GM18909 (cell line): ENCODE measurements around the gene ERC1.
"Not testable (repeated sequence)": the region's sequence is repeated elsewhere in the genome, so short reads cannot be mapped to it uniquely, and the experiment has no call there.

Source experiments
- ATAC-seq: cut with Tn5 transposase; IDR thresholded peaks from one replicate; pipeline ENCODE4 v1.9.1; 2021; ENCODE audit warnings: mild to moderate bottlenecking; ENCODE audit not compliant: unreplicated experiment, poor library complexity

Gene ERC1

GRCh38 chr12:1115484-1116231 is 124.6 kb downstream of the ERC1 start:
- no peak for ATAC-seq

DNA sequence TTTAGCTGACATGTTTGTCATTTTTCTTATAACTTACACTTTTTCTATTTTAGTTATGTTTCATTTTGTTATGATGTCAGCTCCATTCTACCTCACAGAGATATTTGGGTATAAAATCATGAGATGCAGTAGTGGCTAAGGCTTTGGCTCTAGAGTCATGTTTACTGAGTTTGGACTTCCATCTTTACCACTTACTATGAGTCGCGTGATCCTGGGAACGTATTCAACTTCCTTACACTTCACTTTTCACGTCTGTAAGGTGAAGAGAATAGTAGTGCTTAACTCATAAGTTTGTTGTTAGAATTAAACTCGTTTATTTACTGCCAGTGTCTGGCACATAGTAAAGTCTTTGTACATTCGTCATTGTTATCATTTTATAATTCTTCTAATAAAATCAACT is 126.3 kb downstream of the ERC1 start:
- ATAC-seq = no peak

- ATAC-seq = no peak
Observed at GRCh38 chr12:1117970-1118563, 127.0 kb downstream of the ERC1 start.

GRCh38 chr12:1122786-1123185 is 131.8 kb downstream of the ERC1 start:
- no peak for ATAC-seq

- ATAC-seq = no peak
Observed at GRCh38 chr12:1126091-1126490, 135.1 kb downstream of the ERC1 start.

- no peak for ATAC-seq
Observed at GRCh38 chr12:1127021-1127420, 136.0 kb downstream of the ERC1 start.

DNA sequence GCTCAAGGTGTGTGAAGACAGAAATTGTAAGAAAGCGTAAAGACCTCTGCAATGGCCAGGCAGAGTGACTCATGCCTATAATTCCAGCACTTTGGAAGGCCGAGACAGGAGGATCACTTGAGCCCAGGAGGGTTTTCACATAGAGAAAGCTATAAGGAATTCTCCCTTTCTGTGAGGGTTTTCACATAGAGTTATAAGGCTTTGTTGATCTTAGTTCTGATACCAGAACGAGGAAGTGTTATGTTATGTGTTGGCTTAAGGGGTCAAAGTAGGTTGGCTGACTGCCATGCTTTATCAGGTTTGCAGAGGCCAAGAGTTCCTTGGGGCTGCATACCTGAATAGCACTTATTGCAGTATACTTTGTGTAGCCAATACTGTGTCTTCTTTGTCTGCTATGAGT is 139.1 kb downstream of the ERC1 start:
- no peak for ATAC-seq

DNA sequence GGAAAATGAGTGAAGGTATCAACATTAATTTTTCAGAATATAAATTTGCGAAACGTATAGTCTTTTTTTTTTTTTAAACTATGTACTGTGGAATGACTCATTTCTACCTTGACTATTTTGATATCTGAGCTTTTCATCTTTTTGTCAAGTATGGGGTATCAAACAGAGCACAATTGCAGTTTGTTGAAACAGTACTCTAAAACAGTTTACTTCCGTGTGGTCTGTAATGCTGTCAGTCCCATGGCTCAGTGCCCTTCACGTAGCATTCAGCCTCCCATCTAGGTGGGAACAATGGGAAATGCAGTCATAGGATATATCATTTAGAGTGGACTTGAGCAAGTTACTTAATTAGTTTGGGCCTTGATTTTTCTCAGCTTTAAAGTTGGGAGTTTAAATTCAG is 139.5 kb downstream of the ERC1 start:
- no peak for ATAC-seq

DNA sequence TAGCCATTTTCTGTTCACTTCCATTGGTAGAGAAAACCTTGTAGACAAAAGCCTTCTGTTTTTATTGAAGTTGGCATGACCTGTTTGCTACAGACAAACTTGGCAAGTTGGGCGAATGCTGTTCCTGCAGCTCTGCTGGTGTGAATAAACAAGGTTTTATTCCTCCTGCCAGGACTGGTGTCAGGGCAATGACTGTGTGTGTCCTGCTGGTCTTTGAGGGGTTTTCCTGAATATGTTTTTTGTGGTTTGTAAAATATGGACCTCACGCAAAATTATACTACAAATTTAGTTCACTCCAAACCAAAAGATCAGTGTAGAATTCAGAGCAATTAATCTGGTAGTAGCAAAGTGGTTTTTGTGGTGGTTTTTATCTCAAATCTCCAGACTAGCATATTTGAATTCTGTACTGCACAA is 140.8 kb downstream of the ERC1 start:
- no peak for ATAC-seq

DNA sequence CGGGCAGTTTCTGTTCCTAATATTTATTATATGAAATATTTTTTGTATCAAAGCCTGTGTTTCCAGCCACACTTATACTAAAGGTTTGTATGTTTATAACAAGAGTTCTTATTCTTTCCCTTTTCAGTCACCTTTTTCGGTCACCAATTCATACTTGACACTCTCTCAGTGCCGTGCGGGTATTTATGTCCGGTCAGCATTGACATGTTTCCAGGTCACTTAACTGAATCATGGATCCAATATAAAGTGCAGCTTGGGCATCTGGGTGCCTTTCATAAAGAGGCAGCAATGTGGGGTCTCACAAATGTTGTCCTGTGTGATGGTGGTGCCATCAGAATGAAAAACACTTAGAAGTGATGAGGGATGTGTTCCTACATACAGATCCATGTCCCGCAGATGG is 141.3 kb downstream of the ERC1 start:
- ATAC-seq = no peak

DNA sequence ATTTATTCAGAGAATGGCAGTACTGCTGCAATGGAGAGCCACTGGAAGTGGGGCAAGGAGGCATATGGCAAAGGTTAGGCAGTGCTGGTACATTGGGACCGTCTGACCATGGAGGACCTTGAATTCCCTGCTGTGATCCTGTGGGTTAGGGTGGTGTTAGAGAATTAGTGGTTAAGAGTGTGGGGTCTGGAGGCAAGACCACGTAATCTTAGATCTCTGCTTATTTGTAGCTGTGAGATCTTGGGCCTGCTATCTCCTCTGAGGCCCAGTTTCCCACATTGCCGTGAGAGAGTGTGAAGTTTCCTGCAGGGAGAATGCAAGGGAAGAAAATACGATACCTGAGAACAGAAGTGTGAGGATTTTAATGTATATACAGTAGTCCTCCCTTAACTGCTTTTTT is 147.7 kb downstream of the ERC1 start:
- no peak for ATAC-seq

GRCh38 chr12:1146758-1147157 is 155.7 kb downstream of the ERC1 start:
- ATAC-seq = not testable (repeated sequence)

DNA sequence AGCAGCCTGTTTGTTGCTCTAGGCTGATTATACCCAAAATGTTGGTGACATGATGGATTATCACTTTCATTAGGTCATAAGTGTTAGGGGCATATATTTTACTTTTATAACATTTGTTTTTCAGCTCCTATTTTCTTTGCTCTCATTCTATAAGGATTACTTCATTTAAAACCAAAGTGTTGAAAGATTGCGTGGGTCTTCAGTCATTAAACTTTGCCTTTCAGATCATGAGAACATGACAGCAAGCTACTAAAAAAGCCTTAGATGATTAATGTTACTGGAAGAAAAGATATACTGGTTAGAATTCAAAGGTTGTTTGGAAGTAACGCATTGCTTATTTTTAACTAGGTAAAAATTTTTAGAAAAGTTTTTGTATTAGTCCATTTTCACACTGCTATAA is 156.8 kb downstream of the ERC1 start:
- no peak for ATAC-seq

DNA sequence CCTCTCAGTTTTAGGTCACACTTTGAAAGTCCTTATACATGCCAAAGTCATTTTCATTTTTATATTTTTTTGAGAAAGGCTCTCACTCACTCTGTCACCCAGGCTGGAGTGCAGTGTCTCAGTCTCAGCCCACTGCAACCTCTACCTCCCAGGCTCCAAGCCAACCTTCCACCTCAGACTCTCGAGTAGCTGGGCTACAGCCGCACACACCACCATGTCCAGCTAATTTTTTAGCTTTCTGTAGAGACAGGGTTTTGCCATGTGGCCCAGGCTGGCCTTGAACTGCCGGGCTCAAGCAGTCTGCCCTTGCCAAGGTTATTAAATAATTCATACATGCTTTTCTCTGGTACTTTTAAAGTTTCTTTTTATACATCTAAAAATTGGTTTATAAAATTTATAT is 166.0 kb downstream of the ERC1 start:
- ATAC-seq = no peak

DNA sequence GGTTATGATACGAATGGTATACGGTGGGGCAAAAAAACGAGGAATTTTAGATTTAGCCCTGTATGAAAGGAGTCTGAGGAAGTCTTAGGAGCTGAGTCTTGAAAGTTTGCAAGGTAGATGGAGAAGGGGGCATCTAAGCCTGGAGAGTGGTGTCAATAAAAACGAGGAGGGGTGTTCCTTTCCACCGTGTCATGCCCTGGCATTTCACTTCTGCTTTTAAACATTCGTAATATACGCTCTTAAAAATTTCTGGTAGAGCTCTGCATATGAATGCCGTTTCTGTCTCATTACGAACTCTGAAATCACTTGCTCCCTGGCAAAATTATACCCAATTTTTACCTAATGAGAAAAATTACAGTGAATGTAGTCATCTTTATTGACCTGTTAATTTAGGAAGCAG is 170.2 kb downstream of the ERC1 start:
- no peak for ATAC-seq

DNA sequence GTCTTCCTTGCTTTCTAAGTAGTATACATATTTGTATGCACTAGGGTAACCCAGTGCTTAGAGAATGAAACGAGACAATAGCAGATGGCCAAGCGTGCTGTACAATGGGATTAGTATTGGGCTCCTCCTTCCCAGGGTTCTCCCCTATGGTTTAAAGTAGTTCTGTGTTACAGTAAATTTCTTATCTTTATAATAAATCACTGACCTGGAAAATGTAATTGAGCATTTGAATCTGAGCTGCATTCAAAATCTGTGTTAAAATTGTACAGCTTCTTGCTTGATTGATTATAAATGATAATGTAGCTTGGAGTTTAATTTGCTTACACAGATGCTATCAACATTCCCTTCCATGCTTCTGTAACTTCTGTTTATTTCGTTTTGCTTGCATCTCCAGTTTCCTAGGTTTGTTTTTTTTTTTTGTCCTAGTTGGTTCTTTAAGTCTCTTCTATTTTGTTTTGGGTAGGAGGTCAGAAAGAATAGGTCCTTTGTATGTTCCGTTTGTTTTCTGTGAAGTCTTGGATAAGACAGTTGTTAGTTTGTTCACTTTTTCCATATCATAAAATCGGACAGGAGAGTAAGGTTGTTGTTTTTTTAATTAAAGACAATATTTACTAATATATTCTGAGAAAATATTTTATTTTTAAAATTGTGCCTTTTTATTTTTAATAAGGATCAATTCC is 171.2 kb downstream of the ERC1 start:
- ATAC-seq = no peak

DNA sequence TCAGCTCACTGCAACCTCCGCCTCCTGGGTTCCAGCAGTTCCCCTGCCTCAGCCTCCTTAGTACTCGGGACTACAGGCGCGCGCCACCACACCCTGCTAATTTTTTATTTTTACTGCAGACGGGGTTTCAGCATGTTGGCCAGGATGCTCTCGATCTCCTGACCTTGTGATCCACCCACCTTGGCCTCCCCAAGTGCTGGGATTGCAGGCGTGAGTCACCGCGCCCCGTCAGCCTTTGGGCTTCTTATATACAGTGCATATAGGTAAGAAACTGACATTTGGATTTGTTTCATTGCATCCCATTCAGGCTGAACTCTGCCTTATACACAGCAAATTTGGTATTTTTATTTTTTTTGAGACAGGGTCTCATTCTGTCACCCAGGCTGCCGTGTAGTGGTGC is 176.8 kb downstream of the ERC1 start:
- no peak for ATAC-seq

GRCh38 chr12:1170411-1170810 is 179.4 kb downstream of the ERC1 start:
- no peak for ATAC-seq

- no peak for ATAC-seq
Observed at GRCh38 chr12:1171657-1172408, 180.8 kb downstream of the ERC1 start.

GRCh38 chr12:1173781-1174617 is 183.0 kb downstream of the ERC1 start:
- ATAC-seq = no peak
